Sigmoid colon (tissue), 7 donors: ENCODE results near the gene SYNGR4. TPM values are rescaled to one million over a fixed set of nuclear protein-coding genes. Genes with fewer than 3 reads are reported as not detected.

Experiments
- DNase-seq: peaks from one replicate; pipeline ENCODE4 v3.0.0-alpha.2; 2019
- H3K27ac ChIP-seq, 4 donors: fragments of 200-600 bp; sonication (generic); one replicate each; pipeline ENCODE4 v1.5.1; 2016 to 2019; ENCODE audit warnings: mild to moderate bottlenecking in 1 of 4
- H3K27me3 ChIP-seq, 3 donors: fragments of 200-600 bp; sonication (generic); one replicate each; pipeline ENCODE4 v1.5.1; 2019; ENCODE audit warnings: mild to moderate bottlenecking in 1 of 3
- H3K36me3 ChIP-seq, 4 donors: fragments of 200-600 bp; sonication (generic); one replicate each; pipeline ENCODE4 v1.5.1; 2016 to 2019
- H3K4me1 ChIP-seq, 4 donors: fragments of 200-600 bp; sonication (generic); one replicate each; pipeline ENCODE4 v1.5.1; 2017 to 2019
- H3K4me3 ChIP-seq, 4 donors: fragments of 200-600 bp; sonication (generic); one replicate each; pipeline ENCODE4 v1.5.1; 2017 to 2019; ENCODE audit warnings: mild to moderate bottlenecking in 2 of 4, moderate library complexity in 1 of 4
- H3K9me3 ChIP-seq, 4 donors: fragments of 200-600 bp in 3 of 4; sonication (generic) in 3 of 4; one replicate each; pipeline versions ENCODE4 v1.5.1 to v1.6.1; 2013 to 2019
- EP300 ChIP-seq, 4 donors: sonication (generic); formaldehyde crosslinking; IDR thresholded peaks; one replicate each; pipeline ENCODE4 v1.6.1; 2017; ENCODE audit warnings: antibody characterized with exemption in 4 of 4
- POLR2A ChIP-seq, 2 donors: fragments of 450-650 bp; IDR thresholded peaks; one replicate each; pipeline ENCODE4 v1.6.1; 2016; ENCODE audit warnings: antibody characterized with exemption in 2 of 2, mild to moderate bottlenecking in 2 of 2, moderate library complexity in 2 of 2
- POLR2AphosphoS5 ChIP-seq, 4 donors: sonication (generic); formaldehyde crosslinking; IDR thresholded peaks; one replicate each; pipeline ENCODE4 v1.6.1; 2017; ENCODE audit warnings: antibody characterized with exemption in 4 of 4
- WGBS, 2 donors: extraction: QIAGEN DNeasy Blood & Tissue Kit; methylation state at CpG; one replicate each; pipeline ENCODE4 v1.1.7; 2013; 5-methylcytosine and 5-hydroxymethylcytosine counted together
- intact Hi-C: fragments of 100-400 bp; cut with DNase I; formaldehyde crosslinking; loops from one replicate; pipeline ENCODE4 v1.15.1; 2023
- polyA plus RNA-seq, 3 donors: library from polyadenylated mRNA; stranded (reverse); fragments of 200-250 nt; gene quantifications; one replicate each; pipeline ENCODE4 v1.2.3, GENCODE V29; 2013
- total RNA-seq, 4 donors: library from RNA; depleted of rRNA; stranded (reverse); fragments of >200 nt; gene quantifications; one replicate each; pipeline ENCODE4 v1.1.0, GENCODE V29; 2016
- TF ChIP-seq, protein P1 (sequence below), 4 experiments: fragments of 450-650 bp in 3 of 4; fragments of 200-600 bp in 1 of 4; IDR thresholded peaks; one replicate each; pipeline ENCODE4 v1.5.1; 2016 to 2019; ENCODE audit warnings: antibody characterized with exemption in 4 of 4, mild to moderate bottlenecking in 3 of 4, moderate library complexity in 2 of 4
- donor health status: healthy with polysubstance abuse.
- donor health status: Bipolar disorder and iron deficiency.
- donor health status: healthy.

Gene SYNGR4
- total and polyA plus RNA-seq, 7 donors: 0.25 TPM; not detected in 6

DNA sequence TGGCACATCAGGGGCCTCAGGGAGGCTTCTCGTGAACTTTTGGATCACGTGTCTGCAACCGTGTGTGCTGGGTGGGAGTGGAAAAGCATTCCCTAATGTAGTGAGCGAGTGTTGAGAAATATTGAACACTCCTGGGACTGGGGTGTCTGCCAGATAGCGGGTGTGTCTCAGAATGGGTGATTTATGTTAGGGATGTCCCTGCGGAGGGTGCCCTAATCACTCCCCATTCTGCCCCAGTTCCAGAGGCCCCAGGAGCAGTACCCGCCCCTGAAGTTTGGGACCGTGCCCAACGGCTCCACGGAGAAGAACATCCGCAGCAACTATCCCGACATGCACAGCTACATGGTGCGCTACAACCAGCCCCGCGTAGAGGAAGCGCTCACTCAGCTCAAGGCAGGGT, 57.4 kb downstream of the SYNGR4 start:
- Histone ChIP-seq H3K27ac (no peak overlapping the region), H3K4me1 (no peaks in the 10 kb centered on the region), H3K4me3 (no peak overlapping the region), H3K36me3 (no peaks in the 10 kb centered on the region), H3K27me3 (peaks cover 0 to 12% (median 10%) of the 10 kb centered on the region in 3 donors), H3K9me3 (no peaks in the 10 kb centered on the region)
- no peak for TF ChIP-seq EP300 (IDR thresholded peaks at IDR 0.05)
- TF ChIP-seq POLR2A (IDR thresholded peaks at IDR 0.05): no peak
- 57 to 79% methylated on average over 16 of the region's 16 CpGs for WGBS, 2 donors
- no peak for DNase-seq
- intact Hi-C loops: no loop called here

DNA sequence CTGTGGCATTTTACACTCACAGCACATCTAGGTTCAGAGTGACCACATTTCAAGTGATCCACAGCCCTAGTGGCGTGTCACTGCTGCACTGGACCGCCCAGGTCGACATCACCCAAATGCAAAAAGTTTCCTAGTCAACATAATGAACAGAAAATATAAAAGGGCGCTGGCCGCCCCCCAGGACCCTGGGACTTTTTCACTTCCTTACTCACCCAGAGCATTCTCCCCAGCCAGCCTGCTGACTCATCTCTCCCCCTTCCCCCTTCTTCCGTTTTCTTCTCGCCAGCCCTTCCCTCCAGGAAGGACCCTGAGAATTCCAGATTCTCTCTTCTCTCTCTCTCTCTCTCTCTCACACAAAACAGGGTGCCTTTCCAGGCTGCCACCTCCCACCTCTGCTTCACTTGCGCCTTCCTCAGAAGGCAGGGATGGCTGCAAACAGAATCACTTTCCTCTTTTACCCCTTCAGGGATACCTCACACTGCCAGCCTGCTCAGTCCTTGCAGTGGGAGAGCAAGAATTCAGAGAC, 60.6 kb downstream of the SYNGR4 start:
- 25 to 29% methylated on average over 8 of the region's 8 CpGs for WGBS, 2 donors
- intact Hi-C loops: no loop called here
- no peaks in the 10 kb centered on the region for H3K27me3 ChIP-seq
- H3K36me3 ChIP-seq: no peaks in the 10 kb centered on the region
- TF ChIP-seq, protein P1, sequence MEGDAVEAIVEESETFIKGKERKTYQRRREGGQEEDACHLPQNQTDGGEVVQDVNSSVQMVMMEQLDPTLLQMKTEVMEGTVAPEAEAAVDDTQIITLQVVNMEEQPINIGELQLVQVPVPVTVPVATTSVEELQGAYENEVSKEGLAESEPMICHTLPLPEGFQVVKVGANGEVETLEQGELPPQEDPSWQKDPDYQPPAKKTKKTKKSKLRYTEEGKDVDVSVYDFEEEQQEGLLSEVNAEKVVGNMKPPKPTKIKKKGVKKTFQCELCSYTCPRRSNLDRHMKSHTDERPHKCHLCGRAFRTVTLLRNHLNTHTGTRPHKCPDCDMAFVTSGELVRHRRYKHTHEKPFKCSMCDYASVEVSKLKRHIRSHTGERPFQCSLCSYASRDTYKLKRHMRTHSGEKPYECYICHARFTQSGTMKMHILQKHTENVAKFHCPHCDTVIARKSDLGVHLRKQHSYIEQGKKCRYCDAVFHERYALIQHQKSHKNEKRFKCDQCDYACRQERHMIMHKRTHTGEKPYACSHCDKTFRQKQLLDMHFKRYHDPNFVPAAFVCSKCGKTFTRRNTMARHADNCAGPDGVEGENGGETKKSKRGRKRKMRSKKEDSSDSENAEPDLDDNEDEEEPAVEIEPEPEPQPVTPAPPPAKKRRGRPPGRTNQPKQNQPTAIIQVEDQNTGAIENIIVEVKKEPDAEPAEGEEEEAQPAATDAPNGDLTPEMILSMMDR (IDR thresholded peaks at IDR 0.05): no peak
- TF ChIP-seq EP300 (IDR thresholded peaks at IDR 0.05): no peak
- TF ChIP-seq POLR2AphosphoS5 (IDR thresholded peaks at IDR 0.05): no peak
- TF ChIP-seq POLR2A (IDR thresholded peaks at IDR 0.05): no peak
- H3K27ac ChIP-seq: no peak overlapping the region
- no peak for DNase-seq
- H3K9me3 ChIP-seq: no peaks in the 10 kb centered on the region
- no peak overlapping the region for H3K4me3 ChIP-seq
- H3K4me1 ChIP-seq: no peaks in the 10 kb centered on the region

Other genes with a start within 250 kb of the SYNGR4 start
- gene LIG1, start 194.0 kb upstream of the SYNGR4 start, total RNA-seq: 10 to 100 TPM in 1 of 4 donors, 1 to 10 TPM in 3; 4.3 to 16.9 (median 6.5) TPM
- gene LIG1, start 194.0 kb upstream of the SYNGR4 start, polyA plus RNA-seq: 10 to 100 TPM; 11.4 to 41.6 (median 15.5) TPM
- 1 to 10 TPM; 2.4 to 10.0 (median 4.0) TPM for gene ZSWIM9, start 193.7 kb upstream of the SYNGR4 start, total RNA-seq
- 1 to 10 TPM; 4.2 to 6.1 (median 6.0) TPM for gene ZSWIM9, start 193.7 kb upstream of the SYNGR4 start, polyA plus RNA-seq
- 10 to 100 TPM; 14.2 to 37.7 (median 24.7) TPM for gene CARD8, start 108.5 kb upstream of the SYNGR4 start, total RNA-seq
- gene CARD8, start 108.5 kb upstream of the SYNGR4 start, polyA plus RNA-seq: 10 to 100 TPM in 1 of 3 donors, 1 to 10 TPM in 2; 6.0 to 31.0 (median 8.1) TPM
- not detected for gene ZNF114, start 94.3 kb upstream of the SYNGR4 start, total RNA-seq
- under 1 TPM in 1 of 3 donors, not detected in 2; 0.26 TPM for gene ZNF114, start 94.3 kb upstream of the SYNGR4 start, polyA plus RNA-seq
- gene EMP3, start 38.8 kb upstream of the SYNGR4 start, total RNA-seq: 10 to 100 TPM; 60.4 to 77.1 (median 69.7) TPM
- gene EMP3, start 38.8 kb upstream of the SYNGR4 start, polyA plus RNA-seq: 10 to 100 TPM; 21.7 to 47.7 (median 42.0) TPM
- gene TMEM143, start 427 bp upstream of the SYNGR4 start, total RNA-seq: 1 to 10 TPM; 5.4 to 8.9 (median 6.8) TPM
- gene TMEM143, start 427 bp upstream of the SYNGR4 start, polyA plus RNA-seq: 1 to 10 TPM; 4.2 to 8.7 (median 5.4) TPM
- gene KDELR1, start 27.2 kb downstream of the SYNGR4 start, total RNA-seq: 100 to 1,000 TPM in 1 of 4 donors, 10 to 100 TPM in 3; 61.5 to 109 (median 71.1) TPM
- gene KDELR1, start 27.2 kb downstream of the SYNGR4 start, polyA plus RNA-seq: 100 to 1,000 TPM in 1 of 3 donors, 10 to 100 TPM in 2; 74.7 to 195 (median 87.7) TPM
- under 1 TPM in 3 of 4 donors, not detected in 1; under 0.01 to 0.36 (median 0.16) TPM for gene GRIN2D, start 29.3 kb downstream of the SYNGR4 start, total RNA-seq
- under 1 TPM in 1 of 3 donors, not detected in 2; 0.26 TPM for gene GRIN2D, start 29.3 kb downstream of the SYNGR4 start, polyA plus RNA-seq
- 10 to 100 TPM; 12.5 to 25.5 (median 17.6) TPM for gene GRWD1, start 81.6 kb downstream of the SYNGR4 start, total RNA-seq
- gene GRWD1, start 81.6 kb downstream of the SYNGR4 start, polyA plus RNA-seq: 10 to 100 TPM in 1 of 3 donors, 1 to 10 TPM in 2; 7.8 to 21.5 (median 9.9) TPM
- gene KCNJ14, start 91.2 kb downstream of the SYNGR4 start, total RNA-seq: 1 to 10 TPM in 1 of 4 donors, under 1 TPM in 3; 0.16 to 1.4 (median 0.49) TPM
- gene KCNJ14, start 91.2 kb downstream of the SYNGR4 start, polyA plus RNA-seq: under 1 TPM in 2 of 3 donors, not detected in 1; under 0.01 to 0.61 TPM
- gene CYTH2, start 105.0 kb downstream of the SYNGR4 start, total RNA-seq: 10 to 100 TPM; 30.0 to 49.3 (median 35.8) TPM
- gene CYTH2, start 105.0 kb downstream of the SYNGR4 start, polyA plus RNA-seq: 10 to 100 TPM; 52.8 to 71.4 (median 64.9) TPM
- gene LMTK3, start 147.5 kb downstream of the SYNGR4 start, total RNA-seq: 1 to 10 TPM in 1 of 4 donors, under 1 TPM in 1, not detected in 2; 0.14 to 1.1 TPM
- 1 to 10 TPM in 1 of 3 donors, under 1 TPM in 1, not detected in 1; 0.23 to 1.7 TPM for gene LMTK3, start 147.5 kb downstream of the SYNGR4 start, polyA plus RNA-seq
- gene SULT2B1, start 187.8 kb downstream of the SYNGR4 start, total RNA-seq: under 1 TPM in 1 of 4 donors, not detected in 3; 0.82 TPM
- gene SULT2B1, start 187.8 kb downstream of the SYNGR4 start, polyA plus RNA-seq: 1 to 10 TPM; 1.2 to 2.8 (median 2.4) TPM
- not detected for gene SPACA4, start 242.4 kb downstream of the SYNGR4 start, total RNA-seq
- gene SPACA4, start 242.4 kb downstream of the SYNGR4 start, polyA plus RNA-seq: under 1 TPM in 1 of 3 donors, not detected in 2; 0.34 TPM